ENCODE data around the gene MPDZ.

DNA sequence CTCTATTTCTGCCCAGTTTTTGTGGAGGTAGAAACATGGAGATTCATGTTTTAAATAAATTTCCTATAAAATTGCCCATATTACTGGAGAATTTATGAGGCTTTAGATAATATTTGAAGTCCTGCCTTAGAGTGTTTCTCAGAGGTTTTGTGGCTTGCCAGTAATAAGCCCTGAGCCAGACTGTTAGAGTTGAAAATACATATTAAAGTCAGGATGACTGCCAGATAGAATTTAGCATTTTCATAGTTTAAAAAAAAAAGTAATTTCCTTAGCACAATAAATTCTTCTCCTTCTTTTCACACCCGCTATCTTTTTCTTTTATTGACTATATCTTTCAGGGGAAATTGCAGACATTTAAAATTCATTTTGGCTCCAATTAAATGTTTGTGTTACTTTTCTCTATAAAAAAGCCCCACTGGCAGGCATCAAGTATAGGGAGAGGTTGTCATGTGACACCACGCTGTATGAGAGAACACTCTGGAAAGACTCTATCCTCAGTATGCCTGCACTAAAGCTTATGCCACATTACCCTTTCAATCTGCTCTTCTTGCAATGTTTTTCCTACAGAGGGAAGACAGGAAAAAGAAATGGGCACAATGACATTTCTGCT lies 135.2 kb downstream of the MPDZ start:
- TF ChIP-seq, protein P1, sequence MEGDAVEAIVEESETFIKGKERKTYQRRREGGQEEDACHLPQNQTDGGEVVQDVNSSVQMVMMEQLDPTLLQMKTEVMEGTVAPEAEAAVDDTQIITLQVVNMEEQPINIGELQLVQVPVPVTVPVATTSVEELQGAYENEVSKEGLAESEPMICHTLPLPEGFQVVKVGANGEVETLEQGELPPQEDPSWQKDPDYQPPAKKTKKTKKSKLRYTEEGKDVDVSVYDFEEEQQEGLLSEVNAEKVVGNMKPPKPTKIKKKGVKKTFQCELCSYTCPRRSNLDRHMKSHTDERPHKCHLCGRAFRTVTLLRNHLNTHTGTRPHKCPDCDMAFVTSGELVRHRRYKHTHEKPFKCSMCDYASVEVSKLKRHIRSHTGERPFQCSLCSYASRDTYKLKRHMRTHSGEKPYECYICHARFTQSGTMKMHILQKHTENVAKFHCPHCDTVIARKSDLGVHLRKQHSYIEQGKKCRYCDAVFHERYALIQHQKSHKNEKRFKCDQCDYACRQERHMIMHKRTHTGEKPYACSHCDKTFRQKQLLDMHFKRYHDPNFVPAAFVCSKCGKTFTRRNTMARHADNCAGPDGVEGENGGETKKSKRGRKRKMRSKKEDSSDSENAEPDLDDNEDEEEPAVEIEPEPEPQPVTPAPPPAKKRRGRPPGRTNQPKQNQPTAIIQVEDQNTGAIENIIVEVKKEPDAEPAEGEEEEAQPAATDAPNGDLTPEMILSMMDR (IDR thresholded peaks at IDR 0.05; ENCODE audit: borderline replicate concordance, extremely low read depth, low read length, poor library complexity, severe bottlenecking), result no peak
- no peak for TF ChIP-seq EZH2 (IDR thresholded peaks at IDR 0.05; ENCODE audit: borderline replicate concordance, low read depth, low read length, severe bottlenecking)
